Progenitor cell of endocrine pancreas (in vitro differentiated cells): ENCODE results near the gene H1-8. TPM values are rescaled to one million over a fixed set of nuclear protein-coding genes. Genes with fewer than 3 reads are reported as not detected.

Source experiments
- DNase-seq: peaks from one replicate; pipeline ENCODE4 v3.0.0; 2021; ENCODE audit warnings: low spot score; ENCODE audit not compliant: unreplicated experiment
- H3K27ac Mint-ChIP-seq: 2 replicates; pipeline ENCODE4 v1.8.0; 2021; ENCODE audit warnings: mild to moderate bottlenecking, moderate library complexity, mixed read lengths
- H3K27me3 Mint-ChIP-seq: 2 replicates; pipeline ENCODE4 v1.8.0; 2021; ENCODE audit warnings: mixed read lengths
- H3K36me3 Mint-ChIP-seq: 2 replicates; pipeline ENCODE4 v1.8.0; 2022; ENCODE audit warnings: mixed read lengths; ENCODE audit not compliant: insufficient read depth
- H3K4me1 Mint-ChIP-seq: 2 replicates; pipeline ENCODE4 v1.8.0; 2021; ENCODE audit warnings: low read depth, mixed read lengths
- H3K4me3 Mint-ChIP-seq: 2 replicates; pipeline ENCODE4 v1.8.0; 2021; ENCODE audit warnings: low read depth, mild to moderate bottlenecking, moderate library complexity, mixed read lengths
- H3K9me3 Mint-ChIP-seq: 2 replicates; pipeline ENCODE4 v1.8.0; 2021; ENCODE audit warnings: low read depth, mixed read lengths
- total RNA-seq: library from RNA; stranded (reverse); gene quantifications from 2 replicates; pipeline ENCODE4 v1.2.1, GENCODE V29; 2021
- TF ChIP-seq, protein P1 (sequence below): fragments of 200-600 bp; sonication (generic); IDR thresholded peaks from one replicate; pipeline ENCODE4 v1.5.0; 2021; ENCODE audit warnings: antibody characterized with exemption, mild to moderate bottlenecking; ENCODE audit not compliant: unreplicated experiment

H1-8 gene
- total RNA-seq, 1 donor from 2014 or later, result not detected

DNA sequence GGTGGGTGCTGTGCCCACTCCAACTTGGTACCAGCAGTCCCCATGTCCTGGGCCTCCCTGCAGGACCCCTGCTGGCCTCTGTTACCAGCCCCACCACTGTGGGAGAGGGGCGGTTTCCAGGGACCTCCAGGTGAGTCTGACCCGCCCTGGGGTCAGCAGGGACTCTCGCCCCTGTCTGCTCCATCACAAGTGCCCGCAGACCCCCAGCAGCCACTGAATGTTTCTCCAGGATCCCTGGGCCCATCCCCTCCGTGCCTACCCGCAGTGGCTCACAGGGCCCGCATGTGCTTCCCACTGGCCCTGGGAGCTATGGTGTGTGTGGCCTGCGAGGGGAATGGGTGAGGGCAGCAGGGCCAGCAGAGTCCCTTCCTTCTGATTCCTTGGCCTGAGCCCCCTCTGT lies 24.4 kb upstream of the H1-8 start:
- H3K4me1 Mint-ChIP-seq, result no peaks in the 10 kb centered on the region

DNA sequence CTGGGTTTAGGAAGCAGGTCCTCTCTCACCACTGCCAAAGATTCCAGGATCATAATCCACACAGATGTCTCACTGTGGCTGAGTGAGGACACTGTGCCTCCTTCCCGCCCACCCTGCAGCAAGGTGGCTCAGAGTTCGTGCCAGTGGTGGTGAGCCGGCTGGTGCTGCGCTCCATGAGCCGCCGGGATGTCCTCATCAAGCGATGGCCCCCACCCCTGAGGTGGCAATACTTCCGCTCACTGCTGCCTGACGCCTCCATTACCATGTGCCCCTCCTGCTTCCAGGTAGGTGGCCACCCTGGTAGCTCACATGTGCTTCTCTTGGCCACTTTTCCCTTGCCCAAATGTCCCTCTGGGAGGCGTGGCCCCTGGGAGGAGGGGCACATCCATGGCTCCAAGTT lies 23.5 kb upstream of the H1-8 start:
- no peaks in the 10 kb centered on the region for H3K9me3 Mint-ChIP-seq
- peaks cover 1% of the 10 kb centered on the region for H3K36me3 Mint-ChIP-seq
- H3K4me1 Mint-ChIP-seq, result no peaks in the 10 kb centered on the region
- no peaks in the 10 kb centered on the region for H3K27me3 Mint-ChIP-seq
- no peak overlapping the region for H3K4me3 Mint-ChIP-seq
- DNase-seq, result no peak
- TF ChIP-seq, protein P1, sequence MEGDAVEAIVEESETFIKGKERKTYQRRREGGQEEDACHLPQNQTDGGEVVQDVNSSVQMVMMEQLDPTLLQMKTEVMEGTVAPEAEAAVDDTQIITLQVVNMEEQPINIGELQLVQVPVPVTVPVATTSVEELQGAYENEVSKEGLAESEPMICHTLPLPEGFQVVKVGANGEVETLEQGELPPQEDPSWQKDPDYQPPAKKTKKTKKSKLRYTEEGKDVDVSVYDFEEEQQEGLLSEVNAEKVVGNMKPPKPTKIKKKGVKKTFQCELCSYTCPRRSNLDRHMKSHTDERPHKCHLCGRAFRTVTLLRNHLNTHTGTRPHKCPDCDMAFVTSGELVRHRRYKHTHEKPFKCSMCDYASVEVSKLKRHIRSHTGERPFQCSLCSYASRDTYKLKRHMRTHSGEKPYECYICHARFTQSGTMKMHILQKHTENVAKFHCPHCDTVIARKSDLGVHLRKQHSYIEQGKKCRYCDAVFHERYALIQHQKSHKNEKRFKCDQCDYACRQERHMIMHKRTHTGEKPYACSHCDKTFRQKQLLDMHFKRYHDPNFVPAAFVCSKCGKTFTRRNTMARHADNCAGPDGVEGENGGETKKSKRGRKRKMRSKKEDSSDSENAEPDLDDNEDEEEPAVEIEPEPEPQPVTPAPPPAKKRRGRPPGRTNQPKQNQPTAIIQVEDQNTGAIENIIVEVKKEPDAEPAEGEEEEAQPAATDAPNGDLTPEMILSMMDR, result no peak
- H3K27ac Mint-ChIP-seq, result no peak overlapping the region

More for the DNA sequence above, 24.4 kb upstream of the H1-8 start:
- H3K9me3 Mint-ChIP-seq, result no peaks in the 10 kb centered on the region
- no peak overlapping the region for H3K4me3 Mint-ChIP-seq
- no peak for DNase-seq
- no peak overlapping the region for H3K27ac Mint-ChIP-seq
- no peaks in the 10 kb centered on the region for H3K27me3 Mint-ChIP-seq
- peaks cover 1% of the 10 kb centered on the region for H3K36me3 Mint-ChIP-seq
- TF ChIP-seq, protein P1, result no peak

DNA sequence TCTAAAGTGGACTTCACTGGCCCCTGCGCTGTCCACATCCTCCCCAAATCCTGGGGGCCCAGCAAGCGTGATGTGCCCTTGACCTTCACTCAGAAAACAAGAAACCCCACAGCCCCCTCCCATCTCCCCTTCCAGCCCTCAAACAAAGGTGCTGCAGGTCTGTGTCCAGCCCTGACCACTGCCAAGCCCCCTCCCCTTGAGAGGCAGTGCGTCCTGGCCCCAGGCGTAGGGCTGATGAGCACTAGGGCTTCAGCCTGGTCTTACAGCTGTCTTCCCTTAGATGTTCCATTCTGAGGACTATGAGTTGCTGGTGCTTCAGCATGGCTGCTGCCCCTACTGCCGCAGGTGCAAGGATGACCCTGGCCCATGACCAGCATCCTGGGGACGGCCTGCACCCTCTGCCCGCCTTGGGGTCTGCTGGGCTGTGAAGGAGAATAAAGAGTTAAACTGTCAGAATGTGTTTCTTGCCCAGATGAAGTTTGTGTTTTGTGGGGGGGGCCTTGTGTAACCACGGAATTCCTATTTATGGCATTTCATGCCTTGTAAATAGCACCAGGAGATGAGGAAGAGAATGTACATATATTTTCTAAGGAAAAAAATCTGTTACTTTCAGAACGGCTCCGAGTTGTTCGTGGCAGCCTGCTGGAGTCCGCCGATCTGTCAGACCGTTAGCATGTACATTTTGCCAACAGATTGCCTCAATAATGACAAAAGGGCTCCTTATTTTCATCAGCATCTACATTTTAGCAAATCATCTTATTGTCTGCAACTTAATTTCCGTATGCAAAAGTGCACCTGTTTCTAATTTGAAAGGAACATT lies 22.9 kb upstream of the H1-8 start:
- H3K27me3 Mint-ChIP-seq, result no peaks in the 10 kb centered on the region
- no peaks in the 10 kb centered on the region for H3K9me3 Mint-ChIP-seq
- no peaks in the 10 kb centered on the region for H3K4me1 Mint-ChIP-seq
- H3K4me3 Mint-ChIP-seq, result no peak overlapping the region
- H3K36me3 Mint-ChIP-seq, result peaks cover 1% of the 10 kb centered on the region
- TF ChIP-seq, protein P1, result no peak
- no peak overlapping the region for H3K27ac Mint-ChIP-seq
- DNase-seq, result no peak

DNA sequence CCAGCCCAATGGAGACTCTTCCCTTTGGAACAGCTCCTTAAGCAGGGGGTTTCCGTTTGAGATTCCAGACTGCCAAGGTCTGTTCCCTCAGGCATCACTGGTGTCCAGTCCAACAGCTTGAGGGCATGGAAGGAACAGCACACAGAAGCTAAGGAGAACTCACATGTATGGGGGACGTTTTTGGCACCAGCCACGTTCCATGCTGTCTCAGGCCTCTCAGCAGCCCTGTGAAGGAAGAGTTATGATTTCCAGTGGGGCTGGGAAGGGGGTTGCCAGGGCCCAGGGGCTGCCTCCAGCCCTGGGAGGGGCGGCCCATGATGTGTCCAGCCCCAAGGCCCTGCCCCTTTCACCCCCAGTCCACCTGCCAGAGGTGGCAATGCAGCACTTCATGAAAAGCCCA lies 22.0 kb upstream of the H1-8 start:
- no peak overlapping the region for H3K27ac Mint-ChIP-seq

DNA sequence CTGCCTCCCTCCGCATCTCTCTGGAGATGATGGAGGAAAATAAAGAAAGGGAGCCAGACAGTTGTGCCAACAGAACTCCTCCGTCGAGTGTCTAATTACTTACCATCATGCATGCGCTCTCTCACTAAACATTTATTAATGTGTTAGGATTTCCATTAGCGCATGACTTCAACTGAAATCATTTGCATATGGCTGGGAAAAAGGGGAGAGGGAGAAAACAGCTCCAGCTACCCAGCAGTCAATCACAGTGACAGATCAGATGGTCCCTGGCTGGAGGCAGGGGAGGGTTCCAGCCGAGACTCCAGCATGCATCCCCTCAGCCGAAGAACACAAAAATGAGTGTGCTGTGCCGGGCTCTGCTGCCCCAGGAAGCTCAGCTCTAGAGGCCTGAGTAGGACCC lies 21.4 kb upstream of the H1-8 start:
- DNase-seq, result no peak
- Mint-ChIP-seq H3K9me3 (no peaks in the 10 kb centered on the region), H3K27ac (no peak overlapping the region), H3K27me3 (no peaks in the 10 kb centered on the region), H3K4me3 (no peak overlapping the region), H3K36me3 (peaks cover 1% of the 10 kb centered on the region), H3K4me1 (no peaks in the 10 kb centered on the region)
- TF ChIP-seq, protein P1, result no peak

More for the DNA sequence above, 22.0 kb upstream of the H1-8 start:
- Mint-ChIP-seq H3K36me3 (peaks cover 1% of the 10 kb centered on the region), H3K9me3 (no peaks in the 10 kb centered on the region), H3K4me3 (no peak overlapping the region), H3K4me1 (no peaks in the 10 kb centered on the region), H3K27me3 (no peaks in the 10 kb centered on the region)
- TF ChIP-seq, protein P1, result no peak
- DNase-seq, result no peak
